ENCODE measurements around the gene ARHGEF12. TPM values are rescaled to one million over a fixed set of nuclear protein-coding genes. Genes with fewer than 3 reads are reported as not detected.

The ARHGEF12 gene
- total and polyA plus RNA-seq, 2 experiments from 2014 or later = 9.0 to 38.9 TPM

DNA sequence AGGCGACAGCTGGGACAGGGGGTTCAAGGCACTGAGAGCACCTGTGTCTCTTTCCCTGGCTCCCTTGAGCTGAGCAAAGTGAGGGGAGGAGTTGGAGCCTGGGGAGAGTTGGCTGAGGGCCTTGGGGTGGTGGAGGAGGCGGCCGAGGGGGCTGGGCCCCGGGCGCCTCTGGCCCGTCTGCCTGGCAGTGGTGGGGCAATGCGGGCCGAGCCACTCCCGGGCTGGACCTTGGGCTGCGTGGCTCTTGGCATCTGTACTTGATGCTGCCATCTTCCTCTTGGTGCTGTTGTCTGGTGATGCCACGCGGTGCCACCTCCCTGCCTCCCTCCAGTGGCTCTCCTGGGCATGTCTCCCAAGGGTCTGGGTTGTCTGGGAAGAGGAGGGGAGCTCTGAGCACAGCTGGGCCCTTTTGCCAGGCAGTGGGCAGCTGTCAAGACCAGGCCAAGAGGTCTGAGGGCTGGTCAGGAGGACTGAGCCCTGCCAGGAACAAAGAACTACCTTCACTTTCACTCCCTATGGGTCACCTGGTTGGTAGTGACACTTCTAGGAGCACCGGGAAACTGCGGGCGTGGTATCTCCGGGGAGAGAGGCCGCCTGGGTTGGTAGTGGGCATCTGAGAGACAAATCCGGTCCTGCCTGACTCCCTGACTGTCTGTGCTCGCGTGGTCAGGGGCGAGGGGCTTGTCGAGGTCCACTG, 176.7 kb downstream of the ARHGEF12 start:
- Histone ChIP-seq H4K20me1 (replicated peaks; ENCODE audit: insufficient read depth) (no peaks in the 10 kb centered on the region), H3F3A (replicated peaks; ENCODE audit: low read depth) (0 out of 2 replicates have a peak, but pooled peaks cover 3% of the 10 kb centered on the region), H3K27me3 (ENCODE audit: insufficient read depth) (peaks cover 9% of the 10 kb centered on the region; the same call in 1 of the 2 replicates), H3K79me2 (replicated peaks; ENCODE audit: insufficient read depth) (no peaks in the 10 kb centered on the region), H3K4me3 (no peak overlapping the region), H3K27ac (ENCODE audit: low read depth) (no peak overlapping the region), H2AFZ (no peak overlapping the region), H3K4me1 (ENCODE audit: insufficient read depth) (peaks cover 14% of the 10 kb centered on the region; the same call in 1 of the 2 replicates), H3K9me2 (ENCODE audit: insufficient read depth) (no peaks in the 10 kb centered on the region), H3K4me2 (peak overlapping the region; percentile 60; the same call in 1 of the 2 replicates), H3K36me3 (ENCODE audit: insufficient read depth) (no peaks in the 10 kb centered on the region)
- no peak for ATAC-seq
- Mint-ChIP-seq H3K9me3 (no peaks in the 10 kb centered on the region), H3K36me3 (ENCODE audit: low read depth) (no peaks in the 10 kb centered on the region; the same call in 2 of the 3 replicates), H3K4me3 (peak overlapping the region; percentile 60), H3K27me3 (ENCODE audit: insufficient read depth, low read depth, poor library complexity) (peaks cover 32% of the 10 kb centered on the region), H3K4me1 (peaks cover 29% of the 10 kb centered on the region), H3K27ac (no peak overlapping the region)
- DNase-seq (ENCODE audit: low spot score) = no peak
- no peak for TF ChIP-seq EZH2 (IDR thresholded peaks at IDR 0.05; ENCODE audit: low read depth, unreplicated experiment)
- TF ChIP-seq CTCF (conservative IDR thresholded peaks at IDR 0.05; ENCODE audit: low read depth in 2 of 2) = peak in 1 of 2 experiments; percentile 8; a peak in 1 of 4 replicates
- TF ChIP-seq JUNB (IDR thresholded peaks at IDR 0.05; ENCODE audit: unreplicated experiment) = no peak
- TF ChIP-seq REST (IDR thresholded peaks at IDR 0.05; ENCODE audit: unreplicated experiment) = no peak

DNA sequence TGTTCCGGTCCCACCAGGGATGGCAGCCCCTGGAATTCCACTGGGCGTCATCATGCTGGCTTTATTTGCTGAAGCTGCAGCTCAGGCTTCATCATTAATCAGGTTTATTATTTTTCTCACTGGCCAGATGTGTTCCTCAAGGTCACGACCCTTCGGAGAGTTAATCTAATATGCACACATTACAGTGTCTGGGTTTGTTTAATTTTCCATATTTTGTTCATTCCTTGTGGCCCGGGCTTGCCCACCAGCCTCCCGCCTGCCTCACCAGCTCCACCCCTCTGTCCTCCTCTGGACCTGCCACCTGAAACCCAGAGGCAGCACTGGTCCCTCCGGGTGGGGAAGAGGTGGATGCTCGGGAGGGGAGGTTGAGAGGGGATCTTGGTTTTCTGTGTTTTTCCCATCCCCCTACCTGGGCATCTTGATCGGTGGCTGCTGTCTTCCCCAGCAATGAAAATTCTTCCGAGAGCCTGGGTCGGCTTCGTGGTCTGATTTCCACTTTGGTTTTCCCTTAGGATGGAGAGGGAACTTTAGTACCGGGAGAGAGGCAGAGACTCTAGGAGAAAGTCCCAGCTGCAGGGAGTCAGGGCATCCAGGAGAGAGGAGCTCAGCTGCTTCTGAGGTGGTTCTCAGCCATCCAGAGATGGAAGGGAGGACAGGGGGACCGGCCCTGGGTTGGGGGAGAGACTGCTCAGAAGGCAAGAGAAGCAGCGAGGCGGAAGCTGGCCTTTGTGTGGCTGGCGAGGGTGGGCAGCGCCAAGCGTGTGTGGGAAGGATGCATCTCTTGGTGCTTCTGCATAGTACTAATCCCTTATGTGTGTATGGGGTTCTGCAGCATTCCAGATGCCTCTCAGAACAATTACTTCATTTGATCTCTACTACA, 177.5 kb downstream of the ARHGEF12 start:
- H3K4me1 ChIP-seq (ENCODE audit: insufficient read depth) = peaks cover 14% of the 10 kb centered on the region; the same call in 1 of the 2 replicates
- ATAC-seq (no peak), DNase-seq (ENCODE audit: low spot score) (no peak)
- H3K79me2 ChIP-seq (replicated peaks; ENCODE audit: insufficient read depth) = no peaks in the 10 kb centered on the region
- H3K36me3 Mint-ChIP-seq (ENCODE audit: low read depth) = no peaks in the 10 kb centered on the region; the same call in 2 of the 3 replicates
- H3K4me2 ChIP-seq = no peak overlapping the region
- peak overlapping the region; percentile 35; the same call in 2 of the 3 replicates for H3K4me3 Mint-ChIP-seq
- no peak overlapping the region for H3K4me3 ChIP-seq
- no peak overlapping the region for H3K27ac ChIP-seq (ENCODE audit: low read depth)
- H3F3A ChIP-seq (replicated peaks; ENCODE audit: low read depth) = 0 out of 2 replicates have a peak, but pooled peaks cover 3% of the 10 kb centered on the region
- H3K27me3 ChIP-seq (ENCODE audit: insufficient read depth) = peaks cover 9% of the 10 kb centered on the region; the same call in 1 of the 2 replicates
- H3K27me3 Mint-ChIP-seq (ENCODE audit: insufficient read depth, low read depth, poor library complexity) = peaks cover 34% of the 10 kb centered on the region
- H3K4me1 Mint-ChIP-seq = peaks cover 32% of the 10 kb centered on the region
- no peaks in the 10 kb centered on the region for H3K9me3 Mint-ChIP-seq
- no peaks in the 10 kb centered on the region for H3K36me3 ChIP-seq (ENCODE audit: insufficient read depth)
- H2AFZ ChIP-seq = no peak overlapping the region
- H3K9me2 ChIP-seq (ENCODE audit: insufficient read depth) = no peaks in the 10 kb centered on the region
- no peaks in the 10 kb centered on the region for H4K20me1 ChIP-seq (replicated peaks; ENCODE audit: insufficient read depth)
- H3K27ac Mint-ChIP-seq = no peak overlapping the region
- no peak for TF ChIP-seq EZH2phosphoT487 (IDR thresholded peaks at IDR 0.05; ENCODE audit: unreplicated experiment)
- no peak for TF ChIP-seq CREB1 (CRISPR knock-in tag; IDR thresholded peaks at IDR 0.05; ENCODE audit: low read depth)
- no peak for TF ChIP-seq ZNF114 (CRISPR knock-in tag; IDR thresholded peaks at IDR 0.05)
- TF ChIP-seq, protein P1, sequence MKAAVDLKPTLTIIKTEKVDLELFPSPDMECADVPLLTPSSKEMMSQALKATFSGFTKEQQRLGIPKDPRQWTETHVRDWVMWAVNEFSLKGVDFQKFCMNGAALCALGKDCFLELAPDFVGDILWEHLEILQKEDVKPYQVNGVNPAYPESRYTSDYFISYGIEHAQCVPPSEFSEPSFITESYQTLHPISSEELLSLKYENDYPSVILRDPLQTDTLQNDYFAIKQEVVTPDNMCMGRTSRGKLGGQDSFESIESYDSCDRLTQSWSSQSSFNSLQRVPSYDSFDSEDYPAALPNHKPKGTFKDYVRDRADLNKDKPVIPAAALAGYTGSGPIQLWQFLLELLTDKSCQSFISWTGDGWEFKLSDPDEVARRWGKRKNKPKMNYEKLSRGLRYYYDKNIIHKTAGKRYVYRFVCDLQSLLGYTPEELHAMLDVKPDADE (IDR thresholded peaks at IDR 0.05) = no peak
- no peak for TF ChIP-seq JUNB (IDR thresholded peaks at IDR 0.05; ENCODE audit: unreplicated experiment)
- no peak for TF ChIP-seq POLR2AphosphoS5 (IDR thresholded peaks at IDR 0.05; ENCODE audit: low read depth)
- TF ChIP-seq NANOG (IDR thresholded peaks at IDR 0.05; ENCODE audit: borderline replicate concordance) = no peak
- no peak for TF ChIP-seq REST (IDR thresholded peaks at IDR 0.05; ENCODE audit: unreplicated experiment)
